ENCODE results near the gene NAALADL2.
"Not testable (repeated sequence)": the region's sequence is repeated elsewhere in the genome, so short reads cannot be mapped to it uniquely, and the experiment has no call there.

Gene NAALADL2

GRCh38 chr3:175215833-175216232 is 356.7 kb downstream of the NAALADL2 start:
- no peak for DNase-seq

- no peak for DNase-seq
Observed at GRCh38 chr3:175222356-175222755, 363.2 kb downstream of the NAALADL2 start.

GRCh38 chr3:175224051-175224450 is 364.9 kb downstream of the NAALADL2 start:
- DNase-seq = no peak

GRCh38 chr3:175226444-175226843 is 367.3 kb downstream of the NAALADL2 start:
- DNase-seq = no peak

- DNase-seq = no peak
Observed at GRCh38 chr3:175227126-175227525, 368.0 kb downstream of the NAALADL2 start.

- no peak for DNase-seq
Observed at GRCh38 chr3:175233957-175234940, 375.1 kb downstream of the NAALADL2 start.

GRCh38 chr3:175238801-175239200 is 379.7 kb downstream of the NAALADL2 start:
- no peak for DNase-seq

GRCh38 chr3:175240921-175241320 is 381.8 kb downstream of the NAALADL2 start:
- no peak for DNase-seq

- no peak for DNase-seq
Observed at GRCh38 chr3:175242243-175242642, 383.1 kb downstream of the NAALADL2 start.

- no peak for DNase-seq
Observed at GRCh38 chr3:175246234-175246633, 387.1 kb downstream of the NAALADL2 start.

- no peak for DNase-seq
Observed at GRCh38 chr3:175246766-175247165, 387.6 kb downstream of the NAALADL2 start.

GRCh38 chr3:175247629-175248028 is 388.5 kb downstream of the NAALADL2 start:
- no peak for DNase-seq

- DNase-seq = no peak
Observed at GRCh38 chr3:175248832-175249231, 389.7 kb downstream of the NAALADL2 start.

- DNase-seq = no peak
Observed at GRCh38 chr3:175255698-175256097, 396.6 kb downstream of the NAALADL2 start.

GRCh38 chr3:175257123-175257522 is 398.0 kb downstream of the NAALADL2 start:
- DNase-seq = no peak

GRCh38 chr3:175258763-175259162 is 399.6 kb downstream of the NAALADL2 start:
- DNase-seq = no peak

- no peak for DNase-seq
Observed at GRCh38 chr3:175260145-175260794, 401.1 kb downstream of the NAALADL2 start.

- DNase-seq = no peak
Observed at GRCh38 chr3:175266478-175266877, 407.3 kb downstream of the NAALADL2 start.

GRCh38 chr3:175267121-175267531 is 408.0 kb downstream of the NAALADL2 start:
- no peak for DNase-seq

- DNase-seq = no peak
Observed at GRCh38 chr3:175267561-175267960, 408.4 kb downstream of the NAALADL2 start.

GRCh38 chr3:175269394-175269793 is 410.3 kb downstream of the NAALADL2 start:
- no peak for DNase-seq

- no peak for DNase-seq
Observed at GRCh38 chr3:175270198-175270837, 411.2 kb downstream of the NAALADL2 start.

- no peak for DNase-seq
Observed at GRCh38 chr3:175270866-175271265, 411.7 kb downstream of the NAALADL2 start.

GRCh38 chr3:175271465-175271864 is 412.3 kb downstream of the NAALADL2 start:
- DNase-seq = not testable (repeated sequence)

Data from activated CD4-positive, alpha-beta T cell treated with anti-CD3 and anti-CD28 coated beads, Interleukin-2, Interleukin-6, amounts not matched to agents 100 ng/mL and 50 ng/mL, durations not matched to agents 16 hours and 8 hours (primary cell).